ENCODE measurements around the gene COL9A1.

- TF ChIP-seq RAD21 (IDR thresholded peaks at IDR 0.05; ENCODE audit: low read length) (no peak), CEBPB (IDR thresholded peaks at IDR 0.05; ENCODE audit: low read depth, low read length) (no peak), USF2 (IDR thresholded peaks at IDR 0.05; ENCODE audit: low read depth, low read length) (no peak), CTCF (conservative IDR thresholded peaks at IDR 0.05; ENCODE audit: low read depth, low read length) (no peak), BHLHE40 (IDR thresholded peaks at IDR 0.05; ENCODE audit: low read depth, low read length) (no peak), FOS (IDR thresholded peaks at IDR 0.05; ENCODE audit: low read depth, low read length) (no peak), POLR2A (IDR thresholded peaks at IDR 0.05; ENCODE audit: low read depth, low read length) (no peak), MAZ (IDR thresholded peaks at IDR 0.05; ENCODE audit: borderline replicate concordance, low read depth, low read length) (no peak), RCOR1 (IDR thresholded peaks at IDR 0.05; ENCODE audit: insufficient replicate concordance, low read length) (no peak), RFX5 (IDR thresholded peaks at IDR 0.05; ENCODE audit: low read depth, low read length) (no peak), MXI1 (IDR thresholded peaks at IDR 0.05; ENCODE audit: borderline replicate concordance, low read depth, low read length) (no peak), MAFK (IDR thresholded peaks at IDR 0.05; ENCODE audit: low read depth, low read length) (no peak), NFE2L2 (IDR thresholded peaks at IDR 0.05; ENCODE audit: low read depth, low read length) (no peak)
Measured at GRCh38 chr6:70171236-70171635, 131.6 kb downstream of the COL9A1 start.
